Neuronal stem cell (in vitro differentiated cells): ENCODE measurements around the gene DKK2.

Source experiments
- DNase-seq: peaks from one replicate; pipeline ENCODE4 v3.0.0-alpha.2; 2013; ENCODE audit warnings: low spot score
- H2AFZ ChIP-seq: one replicate; pipeline ENCODE4 v1.6.1; 2013; ENCODE audit warnings: mild to moderate bottlenecking, low read length, inconsistent platforms
- H2AK5ac ChIP-seq: 2 replicates; pipeline ENCODE4 v1.6.1; 2013; ENCODE audit warnings: low read depth, mild to moderate bottlenecking, inconsistent platforms, low read length, moderate library complexity, mixed read lengths
- H2BK120ac ChIP-seq: 2 replicates; pipeline ENCODE4 v1.6.1; 2013; ENCODE audit warnings: low read depth, mild to moderate bottlenecking, inconsistent platforms, low read length, moderate library complexity, mixed read lengths
- H2BK12ac ChIP-seq: one replicate; pipeline ENCODE4 v1.6.1; 2013; ENCODE audit warnings: low read length, inconsistent platforms
- H2BK15ac ChIP-seq: 2 replicates; pipeline ENCODE4 v1.6.1; 2013; ENCODE audit warnings: mild to moderate bottlenecking, low read length, inconsistent platforms, mixed read lengths
- H2BK5ac ChIP-seq: one replicate; pipeline ENCODE4 v1.6.1; 2013; ENCODE audit warnings: inconsistent platforms, mild to moderate bottlenecking, low read length, moderate library complexity
- H3K14ac ChIP-seq: one replicate; pipeline ENCODE4 v1.6.1; 2013; ENCODE audit warnings: low read length, inconsistent platforms
- H3K18ac ChIP-seq: 2 replicates; pipeline ENCODE4 v1.6.1; 2013; ENCODE audit warnings: low read length, inconsistent platforms
- H3K23ac ChIP-seq: 2 replicates; pipeline ENCODE4 v1.6.1; 2013; ENCODE audit warnings: low read depth, mild to moderate bottlenecking, mixed read lengths, low read length, inconsistent platforms; ENCODE audit not compliant: poor library complexity
- H3K27ac ChIP-seq: replicated peaks from 3 replicates; pipeline ENCODE4 v1.5.1; 2013; ENCODE audit warnings: low read length, inconsistent platforms
- H3K27me3 ChIP-seq, 3 experiments: 2 replicates each; pipeline ENCODE4 v1.6.1; 2013; ENCODE audit warnings: low read length in 3 of 3, mild to moderate bottlenecking in 2 of 3, inconsistent platforms in 1 of 3, low read depth in 1 of 3, mixed read lengths in 1 of 3, moderate library complexity in 1 of 3; ENCODE audit not compliant: control insufficient read depth in 3 of 3, insufficient read depth in 3 of 3
- H3K36me3 ChIP-seq, 2 donors: replicated peaks in 1 of 2; 2 replicates each; pipeline ENCODE4 v1.6.1; 2013; ENCODE audit warnings: low read length in 2 of 2; ENCODE audit not compliant: control insufficient read depth in 2 of 2, insufficient read depth in 2 of 2
- H3K4ac ChIP-seq: 2 replicates; pipeline ENCODE4 v1.6.1; 2013; ENCODE audit warnings: inconsistent platforms, mild to moderate bottlenecking, low read length, moderate library complexity
- H3K4me1 ChIP-seq, 2 donors: 1 replicate in 1 of 2; 2 replicates in 1 of 2; pipeline ENCODE4 v1.6.1; 2013; ENCODE audit warnings: low read length in 2 of 2, low read depth in 1 of 2; ENCODE audit not compliant: control insufficient read depth in 2 of 2, insufficient read depth in 1 of 2
- H3K4me2 ChIP-seq: one replicate; pipeline ENCODE4 v1.6.1; 2013; ENCODE audit warnings: mild to moderate bottlenecking, low read length, inconsistent platforms; ENCODE audit not compliant: insufficient read depth, poor library complexity, severe bottlenecking
- H3K4me3 ChIP-seq, 2 donors: 2 replicates each; pipeline ENCODE4 v1.5.1; 2013; ENCODE audit warnings: low read length in 2 of 2, mild to moderate bottlenecking in 2 of 2, inconsistent platforms in 1 of 2, moderate library complexity in 1 of 2
- H3K79me1 ChIP-seq: one replicate; pipeline ENCODE4 v1.6.1; 2013; ENCODE audit warnings: low read depth, mild to moderate bottlenecking, inconsistent platforms, low read length, moderate library complexity
- H3K9ac ChIP-seq: one replicate; pipeline ENCODE4 v1.6.1; 2013; ENCODE audit warnings: mild to moderate bottlenecking, low read depth, low read length, inconsistent platforms; ENCODE audit not compliant: poor library complexity
- H3K9me3 ChIP-seq, 2 donors: replicated peaks in 1 of 2; 2 replicates each; pipeline versions ENCODE3 to v1.6.1; 2013; ENCODE audit warnings: low read length in 2 of 2, mild to moderate bottlenecking in 2 of 2, inconsistent platforms in 1 of 2, low read depth in 1 of 2, mixed read lengths in 1 of 2, moderate library complexity in 1 of 2; ENCODE audit not compliant: control insufficient read depth in 2 of 2, insufficient read depth in 1 of 2
- H4K8ac ChIP-seq: one replicate; pipeline ENCODE4 v1.6.1; 2013; ENCODE audit warnings: low read depth, mild to moderate bottlenecking, inconsistent platforms, low read length, moderate library complexity
- H4K91ac ChIP-seq: one replicate; pipeline ENCODE4 v1.6.1; 2013; ENCODE audit warnings: low read length, low read depth, mild to moderate bottlenecking, inconsistent platforms; ENCODE audit not compliant: poor library complexity
- WGBS, 2 donors: extraction: QIAGEN DNeasy Blood & Tissue Kit; methylation state at CpG; one replicate each; pipeline ENCODE4 v1.1.7; 2013; ENCODE audit warnings: missing lambda C conversion rate in 2 of 2, mixed read lengths in 1 of 2; ENCODE audit not compliant: insufficient read length in 2 of 2, insufficient replicate concordance in 1 of 2; ENCODE audit errors: extremely low coverage in 2 of 2; 5-methylcytosine and 5-hydroxymethylcytosine counted together

Gene DKK2

DNA sequence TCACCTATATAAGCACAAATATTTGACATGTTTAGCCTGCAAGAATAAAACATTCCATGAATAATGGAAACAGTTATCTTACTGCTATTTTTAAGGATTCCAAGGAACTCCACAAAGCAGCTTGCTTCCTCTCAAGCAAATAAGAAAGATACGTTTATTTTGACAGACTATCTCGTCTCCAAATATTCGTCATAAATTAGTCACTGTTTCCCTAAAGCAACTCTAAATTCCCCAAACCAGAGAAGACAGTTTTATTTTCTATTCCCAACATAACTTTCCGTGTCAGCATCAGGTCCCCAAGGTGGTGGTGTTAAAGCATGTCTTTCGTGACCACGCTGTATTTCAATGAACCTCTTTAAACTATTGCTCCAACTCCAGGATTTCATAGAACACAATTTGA is 24.3 kb upstream of the DKK2 start:
- H3K36me3 ChIP-seq, result no peaks in the 10 kb centered on the region
- DNase-seq, result no peak
- H3K27me3 ChIP-seq, result no peaks in the 10 kb centered on the region

DNA sequence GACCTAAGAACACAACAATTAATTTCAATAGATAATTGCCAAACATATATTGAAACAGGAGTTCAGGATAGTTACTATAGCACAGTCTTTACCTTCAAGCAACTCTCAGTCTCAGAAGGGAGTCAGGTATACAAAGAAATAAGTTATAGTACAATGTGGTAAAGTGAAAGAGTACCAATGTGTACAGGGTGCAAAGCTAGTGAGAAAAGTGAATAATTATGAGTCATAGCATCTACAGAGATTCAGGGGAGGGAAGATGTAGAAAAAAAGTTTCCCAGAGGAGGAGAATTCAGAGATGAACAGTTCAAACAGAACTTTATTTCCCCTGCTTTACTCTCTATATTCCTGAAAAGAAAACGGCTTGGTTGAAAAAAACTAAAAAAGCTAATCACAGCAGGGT is 22.7 kb upstream of the DKK2 start:
- no peak overlapping the region for H3K4me3 ChIP-seq
- no peaks in the 10 kb centered on the region for H3K27me3 ChIP-seq
- no peak overlapping the region for H2AFZ ChIP-seq
- no peaks in the 10 kb centered on the region for H3K9me3 ChIP-seq
- H2BK15ac ChIP-seq, result no peak overlapping the region
- H3K4me2 ChIP-seq, result no peak overlapping the region
- no peaks in the 10 kb centered on the region for H3K36me3 ChIP-seq
- no peaks in the 10 kb centered on the region for H3K4me1 ChIP-seq
- H2BK12ac ChIP-seq, result no peak overlapping the region
- no peak overlapping the region for H2BK120ac ChIP-seq
- H2BK5ac ChIP-seq, result no peak overlapping the region
- no peak overlapping the region for H3K18ac ChIP-seq
- no peak overlapping the region for H2AK5ac ChIP-seq
- no peak overlapping the region for H3K4ac ChIP-seq
- H3K79me1 ChIP-seq, result no peaks in the 10 kb centered on the region
- no peak overlapping the region for H3K27ac ChIP-seq
- WGBS, 2 donors, result no CpG with 5 or more reads among the region's 1 CpG
- DNase-seq, result no peak
- no peak overlapping the region for H3K14ac ChIP-seq
- H3K9ac ChIP-seq, result no peak overlapping the region
- no peak overlapping the region for H3K23ac ChIP-seq
- H4K91ac ChIP-seq, result no peak overlapping the region
- H4K8ac ChIP-seq, result no peak overlapping the region

More for the DNA sequence above, 24.3 kb upstream of the DKK2 start:
- WGBS, 2 donors, result no CpG with 5 or more reads among the region's 6 CpGs
- no peak overlapping the region for H3K4ac ChIP-seq
- H3K4me3 ChIP-seq, result no peak overlapping the region
- H3K14ac ChIP-seq, result no peak overlapping the region
- no peak overlapping the region for H3K27ac ChIP-seq
- no peak overlapping the region for H2BK12ac ChIP-seq
- no peak overlapping the region for H3K18ac ChIP-seq
- H2AFZ ChIP-seq, result no peak overlapping the region
- H3K79me1 ChIP-seq, result no peaks in the 10 kb centered on the region
- H3K4me1 ChIP-seq, result no peaks in the 10 kb centered on the region
- H3K4me2 ChIP-seq, result no peak overlapping the region
- no peak overlapping the region for H4K91ac ChIP-seq
- no peaks in the 10 kb centered on the region for H3K9me3 ChIP-seq
- H2AK5ac ChIP-seq, result no peak overlapping the region
- no peak overlapping the region for H2BK120ac ChIP-seq
- H3K23ac ChIP-seq, result no peak overlapping the region
- no peak overlapping the region for H2BK5ac ChIP-seq
- H3K9ac ChIP-seq, result no peak overlapping the region
- H4K8ac ChIP-seq, result no peak overlapping the region
- no peak overlapping the region for H2BK15ac ChIP-seq

DNA sequence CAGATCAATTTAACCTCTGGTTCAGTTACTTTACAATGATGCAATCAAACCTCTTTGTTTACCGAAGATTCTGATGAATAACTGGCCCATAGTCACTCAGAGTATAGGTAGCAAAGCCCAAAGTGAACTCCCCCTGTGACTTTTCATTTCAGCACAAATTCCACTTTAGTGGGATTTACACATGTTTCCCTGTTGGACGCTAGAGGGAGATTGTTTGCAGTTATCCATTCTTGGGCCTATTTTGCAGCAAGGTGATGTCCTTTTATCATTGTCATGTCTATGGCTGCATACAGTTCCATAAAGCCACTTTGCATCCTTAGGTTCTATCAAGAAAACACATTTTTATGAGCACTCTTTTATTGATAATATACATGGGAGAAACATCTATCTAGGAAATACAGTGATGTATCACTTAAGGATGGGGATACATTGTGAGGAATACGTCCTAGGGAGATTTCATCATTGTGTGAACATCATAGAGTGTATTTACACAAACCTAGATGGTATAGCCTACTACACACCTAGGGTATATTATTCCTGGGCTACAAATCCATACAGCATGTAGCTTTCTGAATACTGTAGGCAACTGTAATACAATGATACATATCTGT is 14.5 kb upstream of the DKK2 start:
- WGBS, 2 donors, result no CpG with 5 or more reads among the region's 3 CpGs
- Histone ChIP-seq H3K9me3 (no peaks in the 10 kb centered on the region), H3K9ac (no peak overlapping the region), H2AK5ac (no peak overlapping the region), H3K27ac (no peak overlapping the region), H3K18ac (no peak overlapping the region), H3K36me3 (no peaks in the 10 kb centered on the region), H3K4me3 (no peak overlapping the region), H2BK12ac (no peak overlapping the region), H4K91ac (no peak overlapping the region), H3K4me1 (no peaks in the 10 kb centered on the region), H3K14ac (no peak overlapping the region), H3K27me3 (no peaks in the 10 kb centered on the region), H4K8ac (no peak overlapping the region), H2BK5ac (no peak overlapping the region), H3K23ac (no peak overlapping the region), H3K4me2 (no peak overlapping the region), H3K79me1 (no peaks in the 10 kb centered on the region), H2AFZ (no peak overlapping the region), H2BK15ac (no peak overlapping the region), H2BK120ac (no peak overlapping the region), H3K4ac (no peak overlapping the region)
- DNase-seq, result peak; percentile 3

- no peaks in the 10 kb centered on the region for H3K9me3 ChIP-seq
- no peak overlapping the region for H4K8ac ChIP-seq
- H3K4me3 ChIP-seq, result no peak overlapping the region
- H3K14ac ChIP-seq, result no peak overlapping the region
- no peak overlapping the region for H3K4ac ChIP-seq
- DNase-seq, result no peak
- H2BK5ac ChIP-seq, result no peak overlapping the region
- H3K18ac ChIP-seq, result no peak overlapping the region
- no peak overlapping the region for H2AFZ ChIP-seq
- no peaks in the 10 kb centered on the region for H3K79me1 ChIP-seq
- H3K23ac ChIP-seq, result no peak overlapping the region
- no peak overlapping the region for H2AK5ac ChIP-seq
- no peak overlapping the region for H3K9ac ChIP-seq
- H3K27me3 ChIP-seq, result no peaks in the 10 kb centered on the region
- no peak overlapping the region for H4K91ac ChIP-seq
- no peak overlapping the region for H3K27ac ChIP-seq
- no peak overlapping the region for H2BK120ac ChIP-seq
- no peak overlapping the region for H2BK12ac ChIP-seq
- whole genome bisulfite sequencing, 2 donors, result no CpG with 5 or more reads among the region's 1 CpG
- H3K36me3 ChIP-seq, result no peaks in the 10 kb centered on the region
- no peak overlapping the region for H2BK15ac ChIP-seq
- H3K4me1 ChIP-seq, result no peaks in the 10 kb centered on the region
- no peak overlapping the region for H3K4me2 ChIP-seq
Measured at GRCh38 chr4:107046261-107046660, 10.1 kb upstream of the DKK2 start.
